NCI-H82 (cell line): Measurements from ENCODE around the gene KCNN1.
A peak's percentile ranks its signal among the peaks of the same experiment; 100 is the strongest.
"Not testable (repeated sequence)": the region's sequence is repeated elsewhere in the genome, so short reads cannot be mapped to it uniquely, and the experiment has no call there.

ENCODE experiments used
- DNase-seq: peaks from one replicate; lab custom pipeline; 2025; lab: John Stamatoyannopoulos, UW

The KCNN1 gene

GRCh38 chr19:18000915-18001776 is 34.2 kb downstream of the KCNN1 start:
- peak; percentile 84 for DNase-seq

GRCh38 chr19:18001777-18002345 is 35.0 kb downstream of the KCNN1 start:
- peak; percentile 70 for DNase-seq

- DNase-seq: no peak
These were observed 35.5 kb downstream of the KCNN1 start for GRCh38 chr19:18002347-18002850.

GRCh38 chr19:18005750-18006149 is 38.8 kb downstream of the KCNN1 start:
- not testable (repeated sequence) for DNase-seq

GRCh38 chr19:18007044-18007916 is 40.4 kb downstream of the KCNN1 start:
- peak; percentile 93 for DNase-seq

- peak; percentile 95 for DNase-seq
These were observed 41.2 kb downstream of the KCNN1 start, which contains the start of gene ARRDC2 for GRCh38 chr19:18007917-18008673. TSS of gene ARRDC2 (plus strand) at chr19:18008170. CDS start at chr19:18008311, 141 bp downstream.

GRCh38 chr19:18008814-18009213 is 41.9 kb downstream of the KCNN1 start:
- no peak for DNase-seq

- no peak for DNase-seq
These were observed 42.6 kb downstream of the KCNN1 start for GRCh38 chr19:18009412-18010066.

- DNase-seq: no peak
These were observed 43.2 kb downstream of the KCNN1 start for GRCh38 chr19:18010149-18010548.

- DNase-seq: no peak
These were observed 46.6 kb downstream of the KCNN1 start for GRCh38 chr19:18013210-18014111.

GRCh38 chr19:18014197-18014596 is 47.3 kb downstream of the KCNN1 start:
- DNase-seq: no peak

GRCh38 chr19:18016209-18016910 is 49.5 kb downstream of the KCNN1 start:
- DNase-seq: no peak

GRCh38 chr19:18017275-18018083 is 50.6 kb downstream of the KCNN1 start:
- DNase-seq: no peak

- DNase-seq: no peak
These were observed 53.5 kb downstream of the KCNN1 start for GRCh38 chr19:18020212-18021085.

GRCh38 chr19:18021121-18021755 is 54.3 kb downstream of the KCNN1 start:
- no peak for DNase-seq

GRCh38 chr19:18023622-18024251 is 56.8 kb downstream of the KCNN1 start:
- DNase-seq: no peak
